T-cell (primary cell): ENCODE data around the gene CLTCL1. TPM values are rescaled to one million over a fixed set of nuclear protein-coding genes. Genes with fewer than 3 reads are reported as not detected.

Experiments
- ATAC-seq, 4 experiments: fragments of 200-7000 bp in 3 of 4; fragments of 150-1000 bp in 1 of 4; cut with Tn5 transposase; replicated peaks in 1 of 4; 1 replicate in 3 of 4; 2 replicates in 1 of 4; pipeline ENCODE4 v1.10.0; 2021; ENCODE audit warnings: moderate library complexity in 3 of 4, mild to moderate bottlenecking in 2 of 4, moderate number of reproducible peaks in 1 of 4
- CTCF ChIA-PET, 2 donors: fragments of 300-600 bp; sonication (Branson Sonifier 250); formaldehyde crosslinking; loops; one replicate each; lab custom pipeline; 2022; ENCODE audit warnings: antibody characterized with exemption in 2 of 2; lab: Charles Lee
- POLR2A ChIA-PET, 2 donors: fragments of 300-600 bp; sonication (Branson Sonifier 250); formaldehyde crosslinking; loops; one replicate each; lab custom pipeline; 2022; ENCODE audit warnings: antibody characterized with exemption in 2 of 2; lab: Charles Lee
- DNase-seq, 35 experiments: peaks; one replicate each; pipeline versions ENCODE4 v3.0.0 to v3.0.0-alpha.2; 2013 to 2023
- H3K27ac ChIP-seq: one replicate; pipeline ENCODE4 v1.5.1; 2013; ENCODE audit warnings: low read length
- H3K27me3 ChIP-seq, 2 experiments: replicated peaks in 1 of 2; 1 replicate in 1 of 2; 2 replicates in 1 of 2; pipeline versions ENCODE4 v1.6.1 to v1.7.0; 2013; ENCODE audit warnings: low read length in 1 of 2, mixed read lengths in 1 of 2; ENCODE audit not compliant: control insufficient read depth in 2 of 2, insufficient read depth in 2 of 2; ENCODE audit errors: extremely low read depth in 1 of 2
- H3K36me3 ChIP-seq, 2 donors: 1 replicate in 1 of 2; 2 replicates in 1 of 2; pipeline versions ENCODE4 v1.6.1 to v1.7.0; 2013; ENCODE audit warnings: low read length in 1 of 2; ENCODE audit not compliant: control insufficient read depth in 2 of 2, insufficient read depth in 1 of 2; ENCODE audit errors: extremely low read depth in 1 of 2
- H3K4me1 ChIP-seq, 2 experiments: 1 replicate in 1 of 2; 2 replicates in 1 of 2; pipeline versions ENCODE4 v1.6.1 to v1.7.0; 2013; ENCODE audit warnings: low read length in 2 of 2, mixed read lengths in 1 of 2; ENCODE audit not compliant: insufficient read depth in 2 of 2, control insufficient read depth in 1 of 2; ENCODE audit errors: extremely low read depth in 1 of 2
- H3K4me3 ChIP-seq, 2 donors: 1 replicate in 1 of 2; 2 replicates in 1 of 2; pipeline versions ENCODE4 v1.5.1 to v1.7.0; 2013; ENCODE audit warnings: mild to moderate bottlenecking in 2 of 2, low read length in 1 of 2, moderate library complexity in 1 of 2; ENCODE audit not compliant: control insufficient read depth in 1 of 2; ENCODE audit errors: extremely low read depth in 1 of 2
- H3K9me3 ChIP-seq: 2 replicates; pipeline ENCODE4 v1.7.0; 2013
- H3K27ac Mint-ChIP-seq, 2 donors: one replicate each; pipeline ENCODE4 v1.8.0; 2020 to 2021; ENCODE audit warnings: mild to moderate bottlenecking in 2 of 2, mixed read lengths in 2 of 2
- H3K27me3 Mint-ChIP-seq, 2 donors: one replicate each; pipeline ENCODE4 v1.8.0; 2021 to 2022; ENCODE audit warnings: mixed read lengths in 2 of 2
- H3K36me3 Mint-ChIP-seq: one replicate; pipeline ENCODE4 v1.8.0; 2021; ENCODE audit warnings: mixed read lengths
- H3K4me1 Mint-ChIP-seq, 3 donors: one replicate each; pipeline ENCODE4 v1.8.0; 2020 to 2022; ENCODE audit warnings: mixed read lengths in 3 of 3, mild to moderate bottlenecking in 1 of 3
- H3K4me3 Mint-ChIP-seq, 3 donors: one replicate each; pipeline ENCODE4 v1.8.0; 2020 to 2022; ENCODE audit warnings: mild to moderate bottlenecking in 3 of 3, mixed read lengths in 3 of 3, moderate library complexity in 3 of 3
- H3K9me3 Mint-ChIP-seq, 3 donors: one replicate each; pipeline ENCODE4 v1.8.0; 2020 to 2022; ENCODE audit warnings: mixed read lengths in 3 of 3
- WGBS: methylation state at CpG from one replicate; pipeline ENCODE4 v1.1.5; 2013; ENCODE audit warnings: missing lambda C conversion rate; ENCODE audit not compliant: insufficient coverage; 5-methylcytosine and 5-hydroxymethylcytosine counted together
- total RNA-seq, 35 experiments: library from RNA in 6 of 35; stranded (reverse) in 6 of 35; fragments of 120-200 nt in 1 of 35; gene quantifications; one replicate each; pipeline versions ENCODE4 v1.2.1 to v1.2.4 and lab custom pipeline; 2013 to 2026

The CLTCL1 gene
- total RNA-seq, 5 donors from 2014 or later (not counting 1 experiment from before 2014, with no cell fraction given) = 0.63 to 3.9 (median 1.6) TPM

DNA sequence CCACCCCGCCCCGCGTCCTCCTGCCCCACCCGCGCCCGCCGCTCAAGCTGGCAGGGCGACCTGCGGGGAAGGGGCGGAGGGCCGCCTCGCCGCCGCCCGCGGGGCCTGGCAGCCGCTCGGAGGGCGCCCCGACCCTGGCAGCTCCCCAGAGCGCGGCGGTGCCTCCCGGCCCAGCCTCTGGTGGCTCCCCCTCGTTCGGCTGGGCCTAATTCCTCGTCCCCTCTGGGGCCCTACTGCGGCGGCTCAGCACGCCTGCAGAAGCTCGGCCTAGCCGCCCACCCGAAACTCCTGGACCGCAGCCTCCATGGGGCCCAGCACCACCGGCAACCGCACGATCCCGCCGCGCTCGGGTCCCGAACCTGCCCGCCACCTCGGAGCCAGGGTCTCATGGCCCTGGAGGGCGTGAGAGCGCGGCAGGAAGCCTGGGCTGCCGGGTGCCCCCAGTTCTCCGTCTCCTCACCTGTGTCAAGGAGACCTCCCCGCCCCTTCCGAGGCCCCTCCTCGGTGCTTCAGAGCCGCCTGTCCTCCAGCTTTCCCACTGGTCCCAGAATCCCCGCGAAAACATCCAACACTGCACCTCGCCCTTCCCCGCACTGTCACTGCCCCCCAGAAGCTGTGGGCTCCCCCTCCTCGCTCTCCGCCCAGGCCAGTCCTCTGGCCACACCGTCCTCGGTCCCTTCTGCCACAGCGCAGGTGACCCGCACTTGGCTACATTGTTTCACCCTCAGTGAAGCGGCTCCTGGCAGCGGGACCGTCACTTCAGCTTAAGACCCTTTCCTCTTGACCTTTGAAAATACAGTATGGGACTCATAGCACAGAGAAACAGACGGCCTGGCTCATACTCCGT is 140.8 kb downstream of the CLTCL1 start:
- Mint-ChIP-seq H3K4me1 (peaks cover 8 to 14% (median 12%) of the 10 kb centered on the region in 3 donors), H3K27ac (no peak overlapping the region), H3K4me3 (peak overlapping the region; percentile 49 to 86 (median 69)), H3K36me3 (no peaks in the 10 kb centered on the region), H3K9me3 (no peaks in the 10 kb centered on the region), H3K27me3 (peaks cover 25 to 60% of the 10 kb centered on the region in 2 donors)
- no peak overlapping the region for H3K27ac ChIP-seq
- CTCF ChIA-PET = no interaction called here
- H3K36me3 ChIP-seq = no peaks in the 10 kb centered on the region
- POLR2A ChIA-PET = no interaction called here
- WGBS = 19% methylated on average over 61 of the region's 68 CpGs
- peaks cover 0 to 15% of the 10 kb centered on the region in 2 experiments for H3K4me1 ChIP-seq
- H3K9me3 ChIP-seq = no peaks in the 10 kb centered on the region
- DNase-seq = no peak
- no peak overlapping the region for H3K4me3 ChIP-seq
- no peak for ATAC-seq
- H3K27me3 ChIP-seq = peaks cover 8 to 62% of the 10 kb centered on the region in 2 experiments

DNA sequence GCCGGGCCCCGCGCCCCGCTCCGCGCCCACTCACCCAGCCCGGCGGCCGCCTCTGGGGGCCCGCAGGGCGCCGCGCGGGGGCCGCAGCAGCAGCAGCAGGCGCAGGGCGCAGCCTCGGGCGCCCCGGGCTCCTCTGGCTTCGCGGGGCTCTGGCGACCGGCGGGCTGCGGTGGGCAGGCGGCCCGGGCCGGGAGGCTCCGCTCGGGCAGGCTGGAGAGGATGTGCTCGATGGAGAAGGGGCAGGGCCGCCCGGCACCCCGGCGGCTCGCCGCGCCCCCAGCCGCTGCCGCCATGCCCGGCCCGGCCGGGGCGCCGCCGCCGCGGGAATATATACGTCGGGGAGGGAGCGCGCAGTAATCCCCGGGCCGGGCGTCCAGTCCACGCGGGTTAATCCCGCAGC is 141.5 kb downstream of the CLTCL1 start, which contains the start of gene GSC2:
TSS of gene GSC2 (minus strand) at position 302 of the 400 bp plus-strand sequence. CDS start at position 293, 9 bp downstream.
- peak in 3 of 4 experiments; percentile 12 to 38 (median 13) for ATAC-seq
- DNase-seq = no peak
- Mint-ChIP-seq H3K27me3 (peaks cover 25 to 58% of the 10 kb centered on the region in 2 donors), H3K4me3 (peak within 1 kb of the TSS; percentile 49 to 86 (median 69)), H3K4me1 (peaks cover 8 to 14% (median 12%) of the 10 kb centered on the region in 3 donors), H3K9me3 (no peaks in the 10 kb centered on the region), H3K27ac (no peak within 1 kb of the TSS), H3K36me3 (no peaks in the 10 kb centered on the region)
- ChIA-PET POLR2A (no interaction called here), CTCF (no interaction called here)
- Histone ChIP-seq H3K27ac (no peak within 1 kb of the TSS), H3K36me3 (no peaks in the 10 kb centered on the region), H3K4me1 (peaks cover 0 to 15% of the 10 kb centered on the region in 2 experiments), H3K4me3 (peak within 1 kb of the TSS; percentile 17 to 33), H3K9me3 (no peaks in the 10 kb centered on the region), H3K27me3 (peaks cover 8 to 56% of the 10 kb centered on the region in 2 experiments)
- WGBS = 11% methylated on average over 40 of the region's 59 CpGs

DNA sequence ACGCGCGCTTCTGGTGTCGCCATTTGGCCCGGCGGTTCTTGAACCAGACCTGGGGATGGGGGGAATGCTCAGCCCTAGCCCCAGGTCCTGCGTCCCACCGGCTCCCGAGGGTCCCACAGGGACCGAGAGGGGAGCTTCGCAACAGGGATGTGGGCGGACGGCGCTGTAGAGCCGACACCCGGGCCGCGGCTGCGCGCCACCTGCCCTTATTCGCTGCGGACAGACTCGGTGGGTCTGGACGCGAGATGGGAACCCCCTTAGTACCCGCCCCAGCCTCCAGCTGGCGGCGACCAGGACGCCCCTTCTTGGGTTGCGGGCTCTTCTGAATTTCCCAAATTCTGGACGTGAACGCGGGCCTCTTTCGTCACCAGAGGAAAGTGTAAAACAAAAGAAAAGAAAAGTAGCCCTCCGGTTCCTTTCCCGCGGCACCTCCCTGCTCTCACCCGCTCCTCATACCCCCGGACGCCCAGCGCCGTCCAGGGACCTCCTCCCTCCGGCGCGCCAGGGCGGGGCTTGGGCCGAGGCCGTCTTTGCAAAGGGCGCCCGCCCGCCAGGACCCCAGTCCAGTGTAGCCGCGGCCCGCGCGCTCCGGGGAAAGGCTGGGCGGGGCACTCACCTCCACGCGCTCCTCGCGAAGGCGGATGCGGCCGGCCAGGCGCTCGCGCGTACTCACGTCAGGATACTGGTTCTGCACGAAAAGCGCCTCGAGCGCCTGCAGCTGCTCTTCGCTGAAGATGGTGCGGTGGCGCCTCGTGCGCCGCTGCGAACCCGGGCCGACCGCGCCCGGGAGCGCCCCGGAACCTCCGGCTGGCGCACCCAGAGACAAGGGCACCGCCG is 142.3 kb downstream of the CLTCL1 start:
- Histone ChIP-seq H3K27ac (no peak overlapping the region), H3K27me3 (peaks cover 8 to 54% of the 10 kb centered on the region in 2 experiments), H3K9me3 (no peaks in the 10 kb centered on the region), H3K4me1 (peaks cover 0 to 15% of the 10 kb centered on the region in 2 experiments), H3K4me3 (peak overlapping the region; percentile 17 to 33), H3K36me3 (no peaks in the 10 kb centered on the region)
- H3K4me3 Mint-ChIP-seq = peak overlapping the region; percentile 34 to 56 (median 51)
- ChIA-PET POLR2A (interaction anchor here in 1 of 2 donors (0.6 kb wide), 1 partner anchor 272 kb away, joined by 5 read pairs; no protein-coding TSS in a partner anchor), CTCF (interaction anchor here in 1 of 2 donors (0.6 kb wide), 1 partner anchor 745 kb away, joined by 4 read pairs; no protein-coding TSS in a partner anchor)
- H3K36me3 Mint-ChIP-seq = no peaks in the 10 kb centered on the region
- no peak overlapping the region for H3K27ac Mint-ChIP-seq
- H3K4me1 Mint-ChIP-seq = peaks cover 14 to 20% (median 18%) of the 10 kb centered on the region in 3 donors
- WGBS = 5% methylated on average over 92 of the region's 92 CpGs
- peak; percentile 24 to 44 (median 34) for ATAC-seq
- DNase-seq = peak in 32 of 35 experiments; percentile 7 to 59 (median 31)
- H3K9me3 Mint-ChIP-seq = no peaks in the 10 kb centered on the region
- H3K27me3 Mint-ChIP-seq = peaks cover 25 to 52% of the 10 kb centered on the region in 2 donors

DNA sequence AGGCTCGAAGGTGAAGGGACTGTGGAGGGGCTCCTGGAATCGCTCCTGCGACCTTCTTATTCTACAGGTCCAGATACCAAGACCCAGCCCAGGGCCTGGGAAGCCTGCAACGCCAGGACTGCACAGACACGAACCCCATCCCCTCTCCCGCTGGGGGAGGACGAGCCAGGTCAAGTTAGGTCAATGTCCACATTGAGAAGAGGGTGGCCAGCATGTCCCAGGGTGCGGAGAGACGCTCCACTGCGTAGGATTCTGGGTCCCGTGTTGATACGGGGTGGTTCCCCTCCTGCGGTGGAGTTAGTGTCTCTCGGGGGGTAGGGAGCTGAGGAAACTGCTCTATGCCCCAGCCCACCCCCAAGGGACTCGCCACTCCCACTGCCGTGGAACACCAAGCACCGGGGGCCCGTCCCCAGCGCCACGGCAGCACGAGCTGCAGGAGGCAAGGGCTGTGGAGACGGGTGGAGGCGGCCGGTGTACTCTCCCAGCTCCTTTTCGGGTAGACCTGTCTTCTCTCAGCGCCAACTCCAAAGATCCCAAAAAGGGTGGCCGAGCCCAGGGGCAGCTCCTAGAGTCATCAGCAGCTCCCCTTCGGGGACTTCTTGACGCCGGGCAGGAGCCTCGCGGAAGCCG is 143.0 kb downstream of the CLTCL1 start:
- CTCF ChIA-PET = interaction anchor here in 1 of 2 donors (0.6 kb wide), 1 partner anchor 746 kb away, joined by 4 read pairs; no protein-coding TSS in a partner anchor
- Mint-ChIP-seq H3K4me1 (peaks cover 21 to 24% (median 24%) of the 10 kb centered on the region in 3 donors), H3K4me3 (peak overlapping the region in 2 of 3 donors; percentile 17 to 51), H3K9me3 (no peaks in the 10 kb centered on the region), H3K36me3 (no peaks in the 10 kb centered on the region), H3K27ac (no peak overlapping the region), H3K27me3 (peaks cover 21 to 48% of the 10 kb centered on the region in 2 donors)
- DNase-seq (no peak), ATAC-seq (no peak)
- WGBS = 43% methylated on average over 27 of the region's 33 CpGs
- Histone ChIP-seq H3K27ac (no peak overlapping the region), H3K4me3 (no peak overlapping the region), H3K4me1 (peaks cover 3 to 22% of the 10 kb centered on the region in 2 experiments), H3K9me3 (no peaks in the 10 kb centered on the region), H3K27me3 (peaks cover 8 to 52% of the 10 kb centered on the region in 2 experiments), H3K36me3 (no peaks in the 10 kb centered on the region)
- POLR2A ChIA-PET = no interaction called here

DNA sequence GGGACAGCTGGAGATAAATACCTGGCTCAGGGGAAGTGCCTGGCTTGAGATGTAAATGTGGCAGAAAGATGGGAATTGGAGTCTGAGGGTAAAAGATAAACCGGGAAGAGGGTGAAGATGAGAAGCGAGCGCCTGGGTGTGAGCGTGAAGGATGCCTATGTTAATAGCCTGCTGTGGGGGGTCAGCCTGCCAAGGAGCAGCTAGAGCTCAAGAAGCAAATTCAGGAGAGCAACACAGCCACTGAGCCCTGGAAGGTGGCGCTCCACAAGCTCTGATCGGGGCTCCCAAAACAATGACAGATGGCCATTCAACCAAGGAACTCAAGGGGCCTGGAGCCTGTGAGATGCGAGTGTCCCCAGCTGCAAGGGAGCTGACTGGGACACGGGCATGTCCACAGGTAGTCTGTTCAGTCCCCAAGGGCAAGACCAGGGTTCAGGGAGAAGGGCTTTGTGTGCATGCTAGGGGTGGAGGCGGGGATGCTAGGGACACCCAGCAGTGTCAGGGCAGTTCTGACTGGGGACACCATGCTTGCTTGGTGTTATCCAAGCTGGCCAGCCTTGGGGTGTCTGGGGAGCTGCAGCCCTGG is 144.2 kb downstream of the CLTCL1 start:
- H3K36me3 ChIP-seq = peaks cover 0 to 4% of the 10 kb centered on the region in 2 donors
- WGBS = 55% methylated on average over 9 of the region's 9 CpGs
- Mint-ChIP-seq H3K27ac (no peak overlapping the region), H3K4me3 (no peak overlapping the region), H3K36me3 (no peaks in the 10 kb centered on the region), H3K4me1 (peaks cover 22 to 35% (median 31%) of the 10 kb centered on the region in 3 donors), H3K27me3 (peaks cover 15 to 39% of the 10 kb centered on the region in 2 donors), H3K9me3 (no peaks in the 10 kb centered on the region)
- H3K4me1 ChIP-seq = peaks cover 3 to 28% of the 10 kb centered on the region in 2 experiments
- no peak overlapping the region for H3K27ac ChIP-seq
- H3K4me3 ChIP-seq = no peak overlapping the region
- ChIA-PET CTCF (no interaction called here), POLR2A (interaction anchor here in 1 of 2 donors (0.6 kb wide), 1 partner anchor 34 kb away, joined by 3 read pairs; no protein-coding TSS in a partner anchor)
- H3K9me3 ChIP-seq = no peaks in the 10 kb centered on the region
- H3K27me3 ChIP-seq = peaks cover 8 to 40% of the 10 kb centered on the region in 2 experiments
- ATAC-seq = no peak
- DNase-seq = no peak
